SK-N-SH treated with all-trans-retinoic acid at 6 μM for 48 hours (cell line): Measurements from ENCODE around the gene IL3RA.
"Not testable (repeated sequence)": the region's sequence is repeated elsewhere in the genome, so short reads cannot be mapped to it uniquely, and the experiment has no call there.

ENCODE experiments used
- ATAC-seq: fragments of 200-7000 bp; cut with Tn5 transposase; 3 replicates; pipeline ENCODE4 v1.9.1; 2020; ENCODE audit warnings: mild to moderate bottlenecking, moderate library complexity
- ARNTL ChIP-seq: fragments of 450-650 bp; formaldehyde crosslinking; IDR thresholded peaks from 2 replicates; pipeline ENCODE4 v1.5.0; 2020; ENCODE audit warnings: low read depth, mild to moderate bottlenecking, moderate library complexity, borderline replicate concordance
- BACH2 ChIP-seq: fragments of 250-450 bp; sonication (Bioruptor Pico); IDR thresholded peaks from 2 replicates; pipeline ENCODE4 v1.9.0; 2021; ENCODE audit warnings: mild to moderate bottlenecking, borderline replicate concordance
- CSDC2 ChIP-seq: fragments of 250-450 bp; sonication (Bioruptor Pico); IDR thresholded peaks from 2 replicates; pipeline ENCODE4 v1.5.0; 2020; ENCODE audit warnings: mild to moderate bottlenecking, moderate library complexity
- ESRRG ChIP-seq: fragments of 250-450 bp; sonication (Bioruptor Pico); IDR thresholded peaks from 2 replicates; pipeline ENCODE4 v1.6.1; 2021; ENCODE audit warnings: mild to moderate bottlenecking
- GLIS3 ChIP-seq: fragments of 250-450 bp; sonication (Bioruptor Pico); IDR thresholded peaks from 2 replicates; pipeline ENCODE4 v1.5.0; 2020; ENCODE audit warnings: mild to moderate bottlenecking, moderate library complexity
- OSR1 ChIP-seq: fragments of 250-450 bp; sonication (Bioruptor Pico); IDR thresholded peaks from 2 replicates; pipeline ENCODE4 v1.8.0; 2022; ENCODE audit warnings: moderate library complexity, mild to moderate bottlenecking, inconsistent platforms
- SNAI2 ChIP-seq: fragments of 250-450 bp; sonication (Bioruptor Pico); IDR thresholded peaks from 2 replicates; pipeline ENCODE4 v1.5.0; 2020; ENCODE audit warnings: mild to moderate bottlenecking, moderate library complexity
- TCF4 ChIP-seq: fragments of 250-450 bp; sonication (Bioruptor Pico); IDR thresholded peaks from 2 replicates; pipeline ENCODE4 v1.8.0; 2021; ENCODE audit warnings: mild to moderate bottlenecking, moderate library complexity, borderline replicate concordance
- TOX ChIP-seq: fragments of 250-450 bp; sonication (Bioruptor Pico); IDR thresholded peaks from 2 replicates; pipeline ENCODE4 v1.8.0; 2021; ENCODE audit warnings: mild to moderate bottlenecking, moderate library complexity, borderline replicate concordance
- TSHZ2 ChIP-seq: fragments of 250-450 bp; sonication (Bioruptor Pico); IDR thresholded peaks from 2 replicates; pipeline ENCODE4 v1.5.0; 2020; ENCODE audit warnings: mild to moderate bottlenecking, moderate library complexity
- ZC3H10 ChIP-seq: fragments of 250-450 bp; sonication (Bioruptor Pico); IDR thresholded peaks from 2 replicates; pipeline ENCODE4 v1.5.1; 2021; ENCODE audit warnings: mild to moderate bottlenecking, moderate library complexity
- ZFP3 ChIP-seq: fragments of 250-450 bp; sonication (Bioruptor Pico); IDR thresholded peaks from 2 replicates; pipeline ENCODE4 v1.5.0; 2020; ENCODE audit warnings: mild to moderate bottlenecking, moderate library complexity
- ZFP30 ChIP-seq: fragments of 450-650 bp; formaldehyde crosslinking; IDR thresholded peaks from 2 replicates; pipeline ENCODE4 v1.5.0; 2022; ENCODE audit warnings: mild to moderate bottlenecking, moderate library complexity
- ZNF565 ChIP-seq: fragments of 450-650 bp; formaldehyde crosslinking; conservative IDR thresholded peaks from 2 replicates; pipeline ENCODE4 v1.5.0; 2020; ENCODE audit warnings: low read depth, mild to moderate bottlenecking, moderate library complexity
- ZNF8 ChIP-seq: fragments of 450-650 bp; formaldehyde crosslinking; IDR thresholded peaks from 2 replicates; pipeline ENCODE4 v1.5.0; 2020; ENCODE audit warnings: mild to moderate bottlenecking, moderate library complexity
- TF ChIP-seq, protein P1 (sequence below): fragments of 250-450 bp; sonication (Bioruptor Pico); IDR thresholded peaks from 2 replicates; pipeline ENCODE4 v1.5.1; 2020; ENCODE audit warnings: low read depth, mild to moderate bottlenecking, moderate library complexity

IL3RA gene

GRCh38 chrX:1292575-1293290 is 43.9 kb upstream of the IL3RA start (continued):
- no peak for TF ChIP-seq TSHZ2 (CRISPR knock-in tag)
- TF ChIP-seq ESRRG: no peak
- TF ChIP-seq GLIS3 (CRISPR knock-in tag): no peak
- no peak for TF ChIP-seq ZC3H10 (CRISPR knock-in tag)
- TF ChIP-seq TOX (CRISPR knock-in tag): no peak
- no peak for TF ChIP-seq ZFP3 (CRISPR knock-in tag)
- TF ChIP-seq CSDC2 (CRISPR knock-in tag): no peak

GRCh38 chrX:1294301-1295067 is 42.1 kb upstream of the IL3RA start:
- ATAC-seq: no peak
- TF ChIP-seq ZFP30 (no peak), TCF4 (CRISPR knock-in tag) (no peak), BACH2 (CRISPR knock-in tag) (no peak), TSHZ2 (CRISPR knock-in tag) (no peak), GLIS3 (CRISPR knock-in tag) (no peak), ZNF8 (CRISPR knock-in tag) (no peak), SNAI2 (CRISPR knock-in tag) (no peak)
- TF ChIP-seq, protein P1, sequence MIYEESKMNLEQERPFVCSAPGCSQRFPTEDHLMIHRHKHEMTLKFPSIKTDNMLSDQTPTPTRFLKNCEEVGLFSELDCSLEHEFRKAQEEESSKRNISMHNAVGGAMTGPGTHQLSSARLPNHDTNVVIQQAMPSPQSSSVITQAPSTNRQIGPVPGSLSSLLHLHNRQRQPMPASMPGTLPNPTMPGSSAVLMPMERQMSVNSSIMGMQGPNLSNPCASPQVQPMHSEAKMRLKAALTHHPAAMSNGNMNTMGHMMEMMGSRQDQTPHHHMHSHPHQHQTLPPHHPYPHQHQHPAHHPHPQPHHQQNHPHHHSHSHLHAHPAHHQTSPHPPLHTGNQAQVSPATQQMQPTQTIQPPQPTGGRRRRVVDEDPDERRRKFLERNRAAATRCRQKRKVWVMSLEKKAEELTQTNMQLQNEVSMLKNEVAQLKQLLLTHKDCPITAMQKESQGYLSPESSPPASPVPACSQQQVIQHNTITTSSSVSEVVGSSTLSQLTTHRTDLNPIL: no peak

GRCh38 chrX:1295550-1295949 is 41.0 kb upstream of the IL3RA start:
- ATAC-seq: no peak
- no peak for TF ChIP-seq ZNF565 (CRISPR knock-in tag)
- TF ChIP-seq SNAI2 (CRISPR knock-in tag): no peak
- TF ChIP-seq ZFP3 (CRISPR knock-in tag): no peak
- TF ChIP-seq OSR1 (CRISPR knock-in tag): no peak

DNA sequence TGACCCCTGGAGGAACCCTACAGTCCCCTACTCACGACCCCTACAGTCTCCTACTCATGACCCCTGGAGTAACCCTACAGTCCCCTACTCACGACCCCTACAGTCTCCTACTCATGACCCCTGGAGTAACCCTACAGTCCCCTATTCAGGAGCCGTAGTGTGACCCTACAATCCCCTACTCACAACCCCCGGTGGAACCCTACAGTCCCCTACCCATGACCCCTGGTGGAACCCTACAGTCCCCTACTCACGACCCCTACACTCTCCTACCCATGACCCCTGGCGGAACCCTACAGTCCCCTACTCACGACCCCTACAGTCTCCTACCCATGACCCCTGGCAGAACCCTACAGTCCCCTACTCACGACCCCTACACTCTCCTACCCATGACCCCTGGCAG is 39.0 kb upstream of the IL3RA start:
- not testable (repeated sequence) for ATAC-seq

DNA sequence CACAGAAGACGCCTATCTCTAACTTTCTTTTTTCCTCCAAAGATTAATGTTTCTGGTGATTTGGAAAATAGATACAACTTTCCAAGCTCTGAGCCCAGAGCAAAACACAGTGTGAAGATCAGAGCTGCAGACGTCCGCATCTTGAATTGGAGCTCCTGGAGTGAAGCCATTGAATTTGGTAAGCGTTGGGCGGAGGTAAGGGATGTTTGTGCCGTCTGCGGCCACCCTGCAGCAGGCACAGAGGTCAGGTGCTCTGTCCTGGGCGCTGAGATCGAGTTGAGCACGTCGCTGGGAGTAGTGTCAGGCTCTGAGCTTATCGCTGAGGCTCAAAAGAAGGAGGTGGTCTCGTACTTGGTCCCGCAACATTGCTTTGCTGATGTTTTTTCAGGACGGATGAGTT is 36.1 kb upstream of the IL3RA start:
- no peak for ATAC-seq
- TF ChIP-seq ARNTL (CRISPR knock-in tag) (no peak), TOX (CRISPR knock-in tag) (no peak), CSDC2 (CRISPR knock-in tag) (no peak), TSHZ2 (CRISPR knock-in tag) (no peak)
